AG10803 (cell line): ENCODE data around the gene NHSL2.
A peak's percentile ranks its signal among the peaks of the same experiment; 100 is the strongest.

Source experiments
- DNase-seq: peaks from one replicate; pipeline ENCODE4 v3.0.0; 2010; ENCODE audit warnings: low read depth
- H3K4me3 ChIP-seq: 2 replicates; pipeline ENCODE4 v1.5.1; 2011; ENCODE audit warnings: mild to moderate bottlenecking, low read length, control low read depth
- CTCF ChIP-seq: conservative IDR thresholded peaks from 2 replicates; pipeline ENCODE4 v1.5.1; 2011; ENCODE audit warnings: mild to moderate bottlenecking, low read length, control low read depth, inconsistent platforms

Gene NHSL2

DNA sequence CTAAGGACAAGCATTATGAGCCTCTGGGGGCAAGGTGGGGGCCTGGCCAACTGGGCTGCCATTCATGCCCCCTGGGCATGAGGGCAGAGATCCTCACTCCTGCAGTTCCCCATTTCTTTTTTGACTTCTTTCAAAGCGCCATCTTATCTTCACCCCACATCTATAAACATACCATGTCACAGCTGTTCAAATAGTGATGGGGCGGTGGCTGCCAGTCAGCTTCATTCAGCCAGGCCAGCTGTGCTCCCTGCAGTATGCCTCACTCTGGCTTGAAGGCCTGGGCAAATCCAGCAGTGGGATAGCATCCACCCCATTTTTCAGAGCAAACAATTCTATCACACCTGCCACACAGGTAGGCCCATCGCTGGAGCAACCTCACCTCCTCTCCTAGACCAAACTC lies 85.5 kb downstream of the NHSL2 start:
- no peak for DNase-seq
- no peak overlapping the region for H3K4me3 ChIP-seq
- TF ChIP-seq CTCF, result no peak

DNA sequence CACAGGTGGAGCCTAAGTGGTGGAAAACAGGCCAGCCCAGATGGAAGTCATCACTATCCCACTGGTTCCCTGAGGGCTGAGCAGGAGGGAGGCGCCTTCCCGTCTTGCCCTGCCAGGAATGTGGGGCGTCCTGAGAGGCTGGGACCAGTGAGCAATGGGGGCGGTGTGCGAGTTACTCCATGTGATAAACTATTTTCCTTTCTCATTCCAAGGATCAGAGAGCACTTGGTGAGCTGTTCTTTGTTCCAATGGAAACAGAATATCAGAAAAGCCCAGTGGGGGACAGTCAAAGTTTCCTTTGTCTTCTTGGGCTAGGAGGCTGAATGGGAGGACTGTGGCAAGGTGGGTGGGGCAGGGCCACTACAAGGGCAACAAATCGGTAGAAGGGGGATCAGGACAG lies 86.2 kb downstream of the NHSL2 start:
- H3K4me3 ChIP-seq, result no peak overlapping the region
- TF ChIP-seq CTCF, result no peak
- peak; percentile 46 for DNase-seq

- DNase-seq, result peak; percentile 17
- no peak for TF ChIP-seq CTCF
- H3K4me3 ChIP-seq, result no peak overlapping the region
These were observed 86.7 kb downstream of the NHSL2 start for GRCh38 chrX:71997320-71997719.

- TF ChIP-seq CTCF, result peak; percentile 61
- peak; percentile 16 for DNase-seq
- H3K4me3 ChIP-seq, result no peak overlapping the region
These were observed 88.3 kb downstream of the NHSL2 start for GRCh38 chrX:71998836-71999509.

- no peak overlapping the region for H3K4me3 ChIP-seq
- TF ChIP-seq CTCF, result no peak
- no peak for DNase-seq
These were observed 88.9 kb downstream of the NHSL2 start for GRCh38 chrX:71999535-71999934.

- DNase-seq, result no peak
- TF ChIP-seq CTCF, result no peak
- no peak overlapping the region for H3K4me3 ChIP-seq
These were observed 90.8 kb downstream of the NHSL2 start for GRCh38 chrX:72001471-72001870.

GRCh38 chrX:72001906-72002305 lies 91.3 kb downstream of the NHSL2 start:
- no peak for TF ChIP-seq CTCF
- H3K4me3 ChIP-seq, result no peak overlapping the region
- no peak for DNase-seq
